GM18505 (cell line): Measurements from ENCODE around the gene ASXL1.
"Not testable (repeated sequence)": the region's sequence is repeated elsewhere in the genome, so short reads cannot be mapped to it uniquely, and the experiment has no call there.

Experiments used
- ATAC-seq: cut with Tn5 transposase; IDR thresholded peaks from one replicate; pipeline ENCODE4 v1.9.1; 2021; ENCODE audit not compliant: unreplicated experiment
- POLR2A ChIP-seq: IDR thresholded peaks from 4 replicates; pipeline ENCODE4 v1.6.1; 2011; ENCODE audit warnings: borderline replicate concordance; ENCODE audit not compliant: insufficient read depth, insufficient read length; ENCODE audit errors: extremely low read depth

ASXL1 gene

DNA sequence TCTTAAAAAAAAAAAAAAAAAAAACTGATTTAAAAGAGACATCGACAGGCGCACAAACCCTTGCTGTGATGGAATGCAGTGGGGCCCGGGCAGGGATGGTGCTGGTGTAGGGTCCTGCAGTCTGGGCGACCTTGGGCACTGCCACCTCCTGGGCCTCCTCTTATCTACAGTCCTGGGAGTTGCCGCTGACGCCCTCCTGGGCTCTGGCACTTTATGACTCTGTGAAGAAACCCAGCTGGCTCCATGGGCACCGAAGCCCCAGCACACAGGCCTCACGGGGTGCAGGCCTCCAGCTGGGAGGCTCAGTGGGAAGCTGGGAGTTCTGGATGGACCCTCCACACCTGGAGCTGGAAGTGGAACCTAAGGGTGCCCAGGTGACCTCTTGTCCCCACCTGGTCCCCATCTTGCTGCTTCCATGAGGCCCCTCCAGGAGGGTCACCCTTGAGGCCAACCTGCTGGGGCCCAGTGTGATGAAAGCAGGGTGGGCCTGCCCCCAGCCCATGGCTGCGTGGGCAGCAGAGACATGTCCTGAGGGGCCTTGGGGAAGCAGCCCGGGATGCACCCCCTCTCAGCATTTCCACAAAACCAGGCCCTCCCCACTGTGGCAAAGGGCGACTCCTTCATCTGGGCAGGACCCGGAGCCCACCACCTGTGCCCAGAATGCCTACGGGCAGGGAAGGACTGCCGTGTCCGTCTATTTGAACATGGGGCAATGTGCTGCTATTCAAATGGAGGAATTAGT, 104.9 kb downstream of the ASXL1 start:
- ATAC-seq = no peak
- no peak for TF ChIP-seq POLR2A

GRCh38 chr20:32463642-32464400, 105.7 kb downstream of the ASXL1 start:
- no peak for ATAC-seq
- TF ChIP-seq POLR2A = no peak

DNA sequence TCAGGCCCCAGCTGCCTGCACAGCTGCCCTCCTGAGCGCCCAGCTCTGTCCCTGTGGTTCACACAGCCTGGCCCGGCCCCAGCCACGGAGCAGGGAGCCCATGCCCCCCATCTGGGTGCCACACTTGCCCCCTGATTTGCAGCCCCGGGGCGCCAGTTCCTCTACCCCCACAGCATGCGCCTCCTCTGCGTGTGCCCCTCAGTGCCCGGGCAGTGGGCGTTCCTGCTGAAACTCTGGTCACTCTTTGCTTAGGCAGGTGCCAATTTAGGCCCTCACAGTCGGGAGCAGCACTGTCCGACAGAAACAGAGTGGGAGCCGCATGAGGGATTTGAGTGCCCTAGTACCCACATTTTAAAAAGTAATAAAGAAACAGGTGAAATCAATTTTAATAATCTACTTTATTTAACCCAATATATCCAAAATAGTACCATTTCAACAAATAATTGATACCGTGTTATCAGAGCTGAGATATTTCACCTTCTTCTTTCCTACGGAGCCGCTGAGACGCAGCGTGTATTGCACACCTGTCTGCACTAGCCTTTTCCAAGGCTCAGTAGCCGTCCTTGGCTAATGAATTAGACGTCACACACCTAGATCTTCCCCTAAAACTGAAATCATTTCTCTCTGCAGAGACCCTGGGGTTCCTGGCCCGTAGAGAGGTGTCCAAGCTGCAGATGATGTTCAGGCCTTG, 106.4 kb downstream of the ASXL1 start:
- TF ChIP-seq POLR2A = no peak
- no peak for ATAC-seq

- no peak for ATAC-seq
- no peak for TF ChIP-seq POLR2A
Measured at GRCh38 chr20:32465092-32465900, 107.2 kb downstream of the ASXL1 start.

GRCh38 chr20:32465901-32466675, 108.0 kb downstream of the ASXL1 start:
- ATAC-seq = not testable (repeated sequence)

- TF ChIP-seq POLR2A = no peak
- no peak for ATAC-seq
Measured at GRCh38 chr20:32466739-32467505, 108.8 kb downstream of the ASXL1 start.

GRCh38 chr20:32467506-32468312, 109.6 kb downstream of the ASXL1 start:
- no peak for ATAC-seq
- TF ChIP-seq POLR2A = no peak

- TF ChIP-seq POLR2A = no peak
- no peak for ATAC-seq
Measured at GRCh38 chr20:32468313-32468640, 110.1 kb downstream of the ASXL1 start.

GRCh38 chr20:32468860-32469259, 110.7 kb downstream of the ASXL1 start:
- no peak for TF ChIP-seq POLR2A
- ATAC-seq = no peak

- ATAC-seq = no peak
- no peak for TF ChIP-seq POLR2A
Measured at GRCh38 chr20:32470025-32470861, 112.1 kb downstream of the ASXL1 start.
